Coronary artery (tissue), 2 donors: ENCODE data around the gene ISOC1.

ENCODE experiments used
- DNase-seq: peaks from one replicate; pipeline ENCODE4 v3.0.0-alpha.2; 2017; ENCODE audit warnings: low spot score
- H3K27ac ChIP-seq, 2 donors: fragments of 200-600 bp; sonication (generic); one replicate each; pipeline ENCODE4 v1.5.1; 2016 to 2019
- H3K4me3 ChIP-seq: fragments of 200-600 bp; sonication (generic); 2 replicates; pipeline ENCODE4 v1.5.1; 2016; ENCODE audit warnings: mild to moderate bottlenecking, moderate library complexity
- TF ChIP-seq, protein P1 (sequence below): fragments of 200-600 bp; sonication (generic); IDR thresholded peaks from one replicate; pipeline ENCODE4 v1.5.1; 2019; ENCODE audit warnings: antibody characterized with exemption

The ISOC1 gene

DNA sequence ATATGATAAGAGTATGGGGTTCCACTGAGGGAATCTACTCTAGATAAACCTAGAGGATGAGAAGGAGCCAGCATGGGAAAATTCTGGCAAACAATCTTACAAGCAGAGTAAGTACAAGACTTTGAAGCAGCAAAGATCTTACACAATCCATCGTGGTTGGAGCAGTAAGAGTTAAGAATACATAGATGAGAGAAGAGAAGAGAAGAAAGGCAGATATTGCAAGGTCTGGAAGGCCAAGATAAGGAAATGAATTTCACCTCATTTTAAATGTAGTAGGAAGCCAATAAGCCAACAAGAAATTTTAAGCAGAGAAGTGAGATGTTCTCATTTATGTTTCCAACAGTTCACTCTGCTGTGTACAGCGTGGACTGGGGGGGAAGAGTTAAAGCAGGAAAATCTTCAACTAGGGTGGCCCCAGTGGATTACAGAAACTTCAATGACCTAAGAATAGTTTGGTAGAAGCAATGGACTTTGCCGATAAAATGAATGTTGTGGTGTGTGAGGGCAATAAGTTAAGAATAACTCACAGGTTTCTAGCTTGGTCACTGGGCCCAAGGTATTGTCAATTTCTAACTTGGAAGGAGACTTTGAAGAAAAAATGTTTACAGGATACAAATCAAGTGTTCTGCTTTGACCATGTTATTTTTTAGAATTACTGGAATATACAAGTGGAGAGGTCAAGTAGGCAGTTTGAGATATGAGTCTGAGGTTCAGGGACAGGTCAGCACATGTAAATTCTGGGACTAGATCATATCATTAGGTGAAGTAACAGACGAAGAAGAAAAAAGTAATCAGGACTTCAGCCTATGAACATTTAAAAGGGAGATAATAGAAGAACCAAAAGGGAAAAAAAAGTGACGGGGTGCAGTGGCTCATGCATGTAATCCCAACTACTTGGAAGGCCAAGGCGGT, 12.1 kb upstream of the ISOC1 start:
- H3K4me3 ChIP-seq = no peak overlapping the region
- H3K27ac ChIP-seq = no peak overlapping the region
- TF ChIP-seq, protein P1, sequence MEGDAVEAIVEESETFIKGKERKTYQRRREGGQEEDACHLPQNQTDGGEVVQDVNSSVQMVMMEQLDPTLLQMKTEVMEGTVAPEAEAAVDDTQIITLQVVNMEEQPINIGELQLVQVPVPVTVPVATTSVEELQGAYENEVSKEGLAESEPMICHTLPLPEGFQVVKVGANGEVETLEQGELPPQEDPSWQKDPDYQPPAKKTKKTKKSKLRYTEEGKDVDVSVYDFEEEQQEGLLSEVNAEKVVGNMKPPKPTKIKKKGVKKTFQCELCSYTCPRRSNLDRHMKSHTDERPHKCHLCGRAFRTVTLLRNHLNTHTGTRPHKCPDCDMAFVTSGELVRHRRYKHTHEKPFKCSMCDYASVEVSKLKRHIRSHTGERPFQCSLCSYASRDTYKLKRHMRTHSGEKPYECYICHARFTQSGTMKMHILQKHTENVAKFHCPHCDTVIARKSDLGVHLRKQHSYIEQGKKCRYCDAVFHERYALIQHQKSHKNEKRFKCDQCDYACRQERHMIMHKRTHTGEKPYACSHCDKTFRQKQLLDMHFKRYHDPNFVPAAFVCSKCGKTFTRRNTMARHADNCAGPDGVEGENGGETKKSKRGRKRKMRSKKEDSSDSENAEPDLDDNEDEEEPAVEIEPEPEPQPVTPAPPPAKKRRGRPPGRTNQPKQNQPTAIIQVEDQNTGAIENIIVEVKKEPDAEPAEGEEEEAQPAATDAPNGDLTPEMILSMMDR = no peak
- DNase-seq = no peak

DNA sequence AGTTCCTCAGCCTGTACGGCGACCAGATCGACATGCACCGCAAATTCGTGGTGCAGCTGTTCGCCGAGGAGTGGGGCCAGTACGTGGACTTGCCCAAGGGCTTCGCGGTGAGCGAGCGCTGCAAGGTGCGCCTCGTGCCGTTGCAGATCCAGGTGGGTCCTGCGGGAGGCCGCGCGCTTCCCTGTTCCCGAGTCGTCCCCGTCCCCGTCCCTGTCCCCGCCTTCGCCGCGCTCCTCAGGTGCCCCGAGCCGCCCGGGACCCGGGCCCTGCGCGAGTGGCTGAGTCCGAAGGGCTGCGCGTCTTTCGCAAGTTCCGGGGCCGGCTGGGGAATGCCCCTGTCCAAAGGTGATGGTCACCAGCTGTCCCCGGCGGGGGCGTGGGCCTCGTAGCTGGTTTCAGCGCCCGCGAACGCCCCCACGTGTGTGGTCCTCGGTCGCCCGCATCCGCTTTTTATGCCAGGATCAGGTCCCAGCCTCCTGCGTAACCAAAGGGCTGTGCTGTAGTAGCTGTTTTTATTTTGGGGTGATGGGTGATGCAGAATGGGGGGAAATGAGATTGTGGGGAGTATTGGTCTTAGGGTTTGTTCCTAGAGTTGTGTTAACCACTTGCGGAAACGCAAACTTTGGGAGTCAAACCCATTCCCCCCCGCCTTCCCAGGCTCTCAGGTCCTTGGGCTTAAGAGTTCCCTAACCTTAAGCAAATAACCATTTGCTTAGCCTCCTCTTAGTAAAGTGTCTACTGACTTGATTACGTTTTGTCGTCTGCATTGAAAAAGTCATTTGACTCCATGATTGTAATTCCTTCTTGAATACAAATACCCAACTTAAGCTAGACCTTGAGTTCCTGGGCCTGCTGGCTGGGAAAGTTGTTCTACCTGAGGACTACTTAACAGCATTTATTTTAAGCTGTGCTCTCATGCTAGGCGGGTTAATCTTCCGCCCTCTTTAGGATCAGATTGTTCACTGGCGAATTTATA, 663 bp downstream of the ISOC1 start:
- TF ChIP-seq, protein P1 = no peak
- peak; percentile 82 for DNase-seq
- Histone ChIP-seq H3K27ac (peak overlapping the region; percentile 61 to 89), H3K4me3 (peak overlapping the region; percentile 98)

DNA sequence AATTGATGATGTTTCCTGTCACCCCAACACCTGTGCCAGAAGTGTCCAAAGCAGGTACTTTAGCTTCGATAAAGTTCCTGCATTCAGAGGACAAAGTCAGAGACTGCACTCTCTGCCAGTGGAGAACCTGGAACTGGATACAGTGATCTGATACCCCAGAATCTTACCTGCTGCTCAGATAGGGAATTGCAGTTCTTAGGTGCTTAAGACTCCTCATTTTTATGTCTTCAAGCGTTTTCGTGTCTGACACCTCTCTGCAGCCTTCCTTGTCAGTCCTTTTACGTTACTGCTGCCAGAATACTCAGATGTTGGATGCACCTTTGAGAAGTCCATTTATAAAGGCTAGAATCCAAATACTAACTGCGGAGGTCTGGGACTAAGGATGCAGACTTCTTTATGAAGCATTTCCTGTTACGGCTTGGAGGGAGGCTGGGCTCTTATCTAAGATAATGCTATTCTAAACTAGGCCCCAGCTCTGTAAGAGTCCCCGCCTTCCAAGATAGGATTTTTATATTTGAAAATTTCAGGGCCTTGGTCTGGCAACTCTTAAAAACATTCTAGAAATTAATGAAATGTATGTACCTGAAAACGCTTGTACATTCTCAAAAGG, 1.9 kb downstream of the ISOC1 start:
- no peak for DNase-seq
- H3K4me3 ChIP-seq = no peak overlapping the region
- H3K27ac ChIP-seq = no peak overlapping the region
- TF ChIP-seq, protein P1 = no peak

DNA sequence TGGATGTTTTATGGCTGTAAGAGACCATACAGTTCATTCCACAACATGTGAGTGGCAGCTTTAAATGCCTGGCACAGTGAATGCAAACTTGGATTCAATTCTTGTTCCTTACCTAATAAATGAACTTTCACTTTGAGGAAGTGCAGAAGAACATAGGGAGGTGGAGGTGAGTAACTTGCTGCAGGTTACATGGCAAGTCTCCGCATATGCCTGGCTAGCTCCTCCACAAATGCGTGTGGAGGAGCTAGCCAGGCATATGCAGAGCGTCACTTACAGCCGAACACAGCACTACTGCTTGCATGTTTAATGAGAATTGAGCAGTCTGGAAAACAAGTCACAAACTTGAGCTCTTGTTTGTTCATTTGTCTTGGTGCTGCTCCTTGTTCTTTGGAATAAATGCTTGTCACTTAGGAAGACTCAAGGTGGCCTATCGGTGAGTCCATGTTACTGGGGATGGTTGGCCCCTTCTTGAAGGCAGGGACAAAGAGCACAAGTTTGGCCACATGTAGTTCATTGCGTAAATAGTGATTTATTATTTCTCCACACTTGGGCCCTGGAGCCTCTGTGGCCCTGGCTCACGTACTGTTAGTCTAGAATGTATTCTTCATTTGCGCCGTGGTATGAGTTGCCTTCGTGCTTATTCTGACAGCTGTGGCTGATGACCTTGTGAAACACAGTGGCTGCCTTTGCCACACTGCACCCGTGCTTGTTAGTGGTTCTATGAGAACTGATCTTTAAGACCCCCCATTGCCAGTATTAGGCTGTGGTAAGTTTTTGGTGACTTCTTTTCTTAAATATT, 3.1 kb downstream of the ISOC1 start:
- Histone ChIP-seq H3K4me3 (no peak overlapping the region), H3K27ac (no peak overlapping the region)
- TF ChIP-seq, protein P1 = no peak
- DNase-seq = no peak

DNA sequence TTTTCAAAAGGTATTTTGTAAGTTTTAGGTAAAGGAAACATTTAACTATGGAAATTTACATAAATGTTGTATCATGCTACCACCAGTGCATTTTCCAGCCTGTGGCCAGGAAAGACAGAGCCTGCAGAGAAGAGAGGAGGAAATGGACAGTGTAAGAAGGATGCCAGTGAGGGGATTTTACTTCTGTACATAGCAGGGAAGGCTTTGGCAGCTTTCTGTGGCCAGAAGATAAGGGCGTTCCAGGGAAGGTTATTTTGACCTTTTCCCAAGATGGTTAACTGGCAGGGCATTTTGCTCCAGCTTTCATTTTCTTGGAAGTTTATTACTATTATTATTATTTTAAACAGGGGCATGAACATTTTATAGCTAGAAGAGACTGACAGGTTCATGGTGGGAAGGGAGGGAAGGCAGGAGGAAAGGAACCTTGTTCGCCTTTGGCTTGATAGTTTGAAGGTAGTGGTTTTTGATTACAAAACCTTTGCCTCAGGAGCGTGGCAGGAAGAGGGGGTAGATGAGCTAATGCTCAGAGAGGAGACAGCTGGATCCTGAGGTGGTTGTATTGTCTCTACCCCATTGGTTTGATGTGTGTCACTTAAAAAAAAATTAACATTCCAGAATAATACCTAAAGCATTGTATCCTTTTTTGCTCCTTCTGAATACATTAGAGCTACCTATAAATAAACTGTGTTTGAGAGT, 4.1 kb downstream of the ISOC1 start:
- Histone ChIP-seq H3K27ac (no peak overlapping the region), H3K4me3 (no peak overlapping the region)
- no peak for DNase-seq
- TF ChIP-seq, protein P1 = no peak

DNA sequence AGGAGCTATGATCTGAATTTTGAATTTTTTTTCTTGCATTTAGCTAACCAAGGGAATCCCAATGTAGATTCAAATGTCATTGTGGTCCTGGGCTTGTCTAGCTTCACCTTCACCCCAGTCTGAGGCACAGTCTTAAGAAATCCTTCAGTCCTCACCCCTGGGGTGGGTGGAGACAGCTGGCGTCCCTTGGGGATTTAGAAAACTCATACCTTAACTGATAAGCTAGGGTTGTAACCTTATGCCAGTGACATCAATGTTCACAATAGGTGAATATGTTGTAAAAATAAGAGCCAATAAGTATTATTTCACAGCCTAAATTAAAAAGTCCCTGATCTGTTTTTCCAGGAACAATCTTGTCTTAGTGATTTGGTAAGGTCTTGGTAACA, 4.6 kb downstream of the ISOC1 start:
- DNase-seq = no peak
- no peak overlapping the region for H3K4me3 ChIP-seq
- no peak overlapping the region for H3K27ac ChIP-seq
- TF ChIP-seq, protein P1 = no peak
